ENCODE data around the gene GUCY2D.

- TF ChIP-seq CTCF (conservative IDR thresholded peaks at IDR 0.05; ENCODE audit: low read length) (no peak), EZH2phosphoT487 (IDR thresholded peaks at IDR 0.05; ENCODE audit: borderline replicate concordance, low read depth, low read length) (no peak)
Measured at GRCh38 chr17:8055851-8056231, 53.4 kb downstream of the GUCY2D start.

Data from OCI-LY7 (cell line).